GM21723 (cell line): ENCODE data around the gene WNT7B.

ENCODE experiments used
- ATAC-seq: cut with Tn5 transposase; IDR thresholded peaks from one replicate; pipeline ENCODE4 v1.9.1; 2021; ENCODE audit warnings: mild to moderate bottlenecking, moderate library complexity; ENCODE audit not compliant: unreplicated experiment

WNT7B gene

GRCh38 chr22:45977003-45977411 lies at the start of gene WNT7B:
WNT7B (minus strand) TSS chr22:45977162; CDS start chr22:45976754, 408 bp downstream.
- ATAC-seq, result no peak

DNA sequence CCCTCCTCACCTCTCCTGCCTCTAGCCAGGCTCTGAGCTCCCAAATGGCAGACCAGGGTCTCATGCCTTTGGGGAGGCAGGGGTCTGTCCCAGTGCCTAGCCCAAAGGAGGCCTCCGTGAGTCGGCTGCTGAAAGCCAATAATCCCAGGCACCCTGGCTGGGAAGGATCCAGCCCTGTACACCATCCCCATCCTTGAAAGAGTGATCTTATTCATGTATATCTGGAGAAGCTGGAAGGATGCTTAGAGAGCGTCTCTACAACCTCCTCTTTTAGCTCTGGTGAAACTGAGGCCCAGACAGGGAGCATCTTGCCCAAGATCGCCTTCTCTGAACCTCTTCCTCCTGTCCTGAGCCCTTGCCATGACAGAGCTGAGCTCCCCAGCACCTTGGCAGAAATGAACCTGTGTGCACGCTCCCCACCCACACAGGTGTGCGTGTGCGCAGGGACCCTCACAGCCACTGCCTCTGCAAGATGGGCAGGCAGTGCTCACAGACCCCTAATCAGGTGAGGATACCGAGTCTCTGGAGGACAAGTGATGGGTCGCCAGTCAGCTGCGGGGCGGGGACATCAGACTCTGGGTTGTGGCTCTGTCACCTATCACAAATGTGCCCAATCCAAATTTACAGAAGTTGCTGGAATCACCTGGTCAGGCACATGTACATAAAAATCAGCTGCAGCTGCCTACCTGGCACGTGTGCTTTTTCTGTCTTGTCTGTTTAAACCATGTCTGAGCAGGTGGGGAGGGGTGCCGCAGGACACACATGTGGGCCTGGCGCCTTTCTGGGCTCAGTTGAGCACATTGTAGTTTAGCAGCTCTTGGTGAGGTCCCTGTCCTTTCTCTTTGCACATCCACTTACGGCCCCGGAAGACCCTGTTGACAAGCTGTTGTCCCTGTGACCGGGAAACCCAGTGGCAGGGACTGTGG lies 49.3 kb upstream of the WNT7B start:
- no peak for ATAC-seq

DNA sequence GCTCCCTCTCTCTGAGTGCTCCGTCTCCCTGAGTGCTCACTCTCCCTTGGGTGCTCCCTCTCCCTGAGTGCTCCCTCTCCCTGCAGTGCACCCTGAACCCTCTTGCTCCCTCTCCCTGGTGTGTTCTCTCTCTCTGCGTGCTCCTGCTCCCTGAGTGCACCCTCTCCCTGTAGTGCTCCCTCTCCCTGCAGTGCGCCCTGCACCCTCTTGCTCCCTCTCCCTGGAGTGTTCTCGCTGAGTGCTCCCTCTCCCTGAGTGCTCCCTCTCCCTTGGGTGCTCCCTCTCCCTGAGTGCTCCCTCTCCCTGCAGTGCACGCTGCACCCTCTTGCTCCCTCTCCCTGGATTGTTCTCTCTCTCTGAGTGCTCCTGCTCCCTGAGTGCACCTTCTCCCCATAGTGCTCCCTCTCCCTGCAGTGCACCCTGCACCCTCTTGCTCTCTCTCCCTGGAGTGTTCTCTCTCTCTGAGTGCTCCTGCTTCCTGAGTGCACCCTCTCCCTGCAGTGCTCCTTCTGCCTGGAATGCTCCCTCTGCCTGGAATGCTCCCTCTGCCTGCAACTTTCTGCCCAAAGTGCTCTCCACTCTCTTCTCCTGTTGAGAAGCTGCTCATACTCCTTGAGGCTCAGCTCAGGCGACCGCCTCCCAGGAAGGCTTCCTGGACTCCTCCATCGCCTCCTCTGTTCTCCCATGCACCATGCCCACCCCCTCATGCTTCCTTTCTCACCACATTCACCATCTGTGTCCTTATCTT lies 48.4 kb upstream of the WNT7B start:
- ATAC-seq, result no peak

DNA sequence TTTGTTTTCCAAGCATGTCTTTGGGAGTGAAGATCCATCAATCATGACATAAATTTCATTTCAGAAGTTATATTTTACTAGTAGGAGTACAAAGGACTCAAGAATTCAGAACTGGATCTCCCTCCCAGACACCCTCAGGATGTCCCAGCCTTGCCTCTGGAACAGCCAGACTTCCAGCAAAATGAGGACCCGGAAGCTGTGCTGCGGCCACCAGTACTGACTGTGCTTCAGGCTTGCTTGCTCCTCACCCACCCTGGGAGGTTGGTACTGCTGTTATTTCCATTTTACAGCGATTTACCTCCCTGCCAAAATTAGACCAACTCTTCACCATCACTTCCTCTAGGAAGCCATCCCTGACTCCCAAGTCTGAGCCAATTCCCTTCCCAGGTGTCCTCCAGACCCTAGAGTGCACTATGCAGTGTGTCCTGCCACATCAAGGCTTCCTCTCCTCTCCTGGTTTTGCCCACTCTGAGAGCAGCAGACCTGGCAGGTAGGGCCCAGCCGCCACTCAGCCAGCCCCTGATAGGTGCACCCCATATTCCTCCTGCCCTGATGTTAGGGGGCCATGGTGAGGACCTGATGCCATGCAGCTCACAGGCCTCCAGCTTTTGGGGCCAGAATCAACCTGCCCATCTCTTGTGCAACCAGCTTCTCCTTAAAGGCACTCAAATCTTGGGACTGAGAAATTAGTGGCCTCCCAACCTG lies 47.3 kb upstream of the WNT7B start:
- no peak for ATAC-seq

DNA sequence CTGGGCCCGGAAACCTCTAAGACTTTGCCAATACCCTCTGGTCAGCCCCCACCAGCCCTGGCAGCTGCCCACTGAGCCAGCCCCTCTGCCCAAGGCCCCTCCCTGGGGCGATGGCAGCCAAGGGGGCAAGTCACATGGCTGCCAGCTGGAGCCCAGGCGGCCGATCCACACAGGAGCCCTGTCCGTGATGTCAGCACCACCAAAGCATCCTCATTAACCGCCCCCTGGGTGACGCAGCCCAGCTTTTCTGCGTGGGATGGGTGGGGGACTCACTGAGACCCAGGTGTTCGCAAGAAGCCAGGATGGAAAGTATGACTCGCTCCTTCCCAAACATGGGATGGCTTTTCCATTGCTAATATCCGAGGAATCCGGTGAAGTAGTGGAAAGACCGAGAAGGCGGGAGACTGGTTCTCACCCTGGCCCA lies 46.6 kb upstream of the WNT7B start:
- no peak for ATAC-seq

DNA sequence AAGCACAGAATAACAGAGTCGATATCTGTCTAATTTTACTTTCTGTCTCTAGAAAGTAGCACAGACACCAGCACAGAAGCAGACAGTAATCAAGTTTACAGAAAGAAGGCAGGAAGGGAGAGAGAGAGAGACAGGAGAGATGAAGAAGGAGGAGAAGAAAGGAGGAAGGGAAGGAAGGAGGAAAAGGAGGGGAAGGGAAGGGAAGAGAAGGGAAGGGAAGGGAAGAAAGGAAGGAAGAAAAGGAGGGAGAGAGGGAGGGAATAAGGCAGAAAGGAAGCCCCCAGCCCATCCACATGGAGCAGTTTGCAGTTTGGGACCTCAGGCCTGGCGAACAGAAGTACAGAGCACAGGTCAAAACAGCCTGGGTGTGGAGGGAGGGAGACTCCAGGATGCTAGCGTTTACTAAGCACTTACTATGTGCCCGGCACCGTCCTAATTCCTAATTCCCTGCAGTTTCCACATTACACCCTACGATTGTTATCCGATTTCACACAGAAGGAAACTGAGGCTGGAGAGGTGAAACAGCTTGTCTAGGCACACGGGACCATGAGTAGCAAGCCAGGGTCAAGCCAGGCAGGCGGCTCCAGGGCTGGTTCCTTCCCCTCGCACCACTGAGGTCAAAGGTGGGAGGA lies 46.0 kb upstream of the WNT7B start:
- ATAC-seq, result no peak

DNA sequence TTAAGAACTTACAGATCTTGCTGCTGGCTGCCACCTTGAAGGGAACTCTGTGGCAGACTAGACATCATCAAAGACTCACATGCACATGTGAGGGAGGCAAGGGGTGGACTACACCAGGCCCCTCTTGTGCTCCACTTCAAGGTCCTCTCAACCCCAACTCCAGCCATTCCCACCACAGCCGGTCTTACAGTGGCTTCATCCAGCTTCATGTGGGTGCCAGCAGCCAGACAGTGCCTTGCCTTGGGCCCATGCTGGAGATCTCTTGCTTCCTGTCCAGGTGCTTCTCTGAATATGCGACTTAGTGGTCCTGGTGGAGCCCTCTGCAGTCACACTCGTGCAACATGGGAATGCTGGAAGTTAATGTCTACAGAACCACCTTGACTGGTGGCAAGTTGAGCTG lies 44.6 kb upstream of the WNT7B start:
- no peak for ATAC-seq

- no peak for ATAC-seq
Measured at GRCh38 chr22:46019351-46019750, 42.4 kb upstream of the WNT7B start.

- no peak for ATAC-seq
Measured at GRCh38 chr22:46018859-46019258, 41.9 kb upstream of the WNT7B start.

DNA sequence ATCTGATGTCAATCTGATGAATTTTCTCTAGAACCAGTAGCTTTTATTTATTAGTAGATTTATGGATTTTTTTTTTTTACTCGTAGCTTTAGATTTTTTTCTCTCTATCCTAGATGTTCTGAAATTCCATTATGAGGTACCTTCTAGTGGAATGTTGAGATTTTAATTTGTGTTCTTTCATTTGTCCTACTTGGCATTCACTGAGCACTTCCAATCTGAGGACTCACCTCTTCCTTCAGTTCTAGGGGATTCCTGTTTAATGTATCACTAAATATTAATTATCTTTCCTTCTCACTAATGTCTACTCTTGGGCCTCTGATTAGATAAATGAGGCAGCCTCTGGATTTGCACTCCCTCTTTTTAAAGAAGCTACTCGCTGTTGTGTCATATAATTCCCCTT lies 40.2 kb upstream of the WNT7B start:
- ATAC-seq, result no peak

GRCh38 chr22:46013460-46014416 lies 36.8 kb upstream of the WNT7B start:
- peak; percentile 79 for ATAC-seq

DNA sequence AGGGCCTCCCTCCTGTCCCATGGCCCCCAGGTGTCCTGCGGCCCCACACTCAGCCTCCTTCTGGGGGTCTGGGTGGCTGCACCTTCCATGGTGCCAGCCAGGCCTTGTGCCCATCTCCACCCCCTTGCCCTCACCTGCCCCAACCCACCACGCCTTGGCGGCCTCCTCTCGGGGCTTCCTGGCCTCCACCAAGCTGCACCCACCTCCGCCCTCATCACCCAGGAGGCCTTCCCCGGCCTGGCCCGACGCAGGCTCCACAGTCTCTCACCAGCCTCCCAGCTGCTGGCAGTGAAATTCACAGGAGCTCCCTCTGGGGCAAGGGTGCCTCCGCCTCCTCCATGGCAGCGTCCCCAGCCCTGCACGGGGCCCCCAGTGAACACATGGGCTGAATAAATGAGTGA lies 35.9 kb upstream of the WNT7B start:
- ATAC-seq, result no peak

DNA sequence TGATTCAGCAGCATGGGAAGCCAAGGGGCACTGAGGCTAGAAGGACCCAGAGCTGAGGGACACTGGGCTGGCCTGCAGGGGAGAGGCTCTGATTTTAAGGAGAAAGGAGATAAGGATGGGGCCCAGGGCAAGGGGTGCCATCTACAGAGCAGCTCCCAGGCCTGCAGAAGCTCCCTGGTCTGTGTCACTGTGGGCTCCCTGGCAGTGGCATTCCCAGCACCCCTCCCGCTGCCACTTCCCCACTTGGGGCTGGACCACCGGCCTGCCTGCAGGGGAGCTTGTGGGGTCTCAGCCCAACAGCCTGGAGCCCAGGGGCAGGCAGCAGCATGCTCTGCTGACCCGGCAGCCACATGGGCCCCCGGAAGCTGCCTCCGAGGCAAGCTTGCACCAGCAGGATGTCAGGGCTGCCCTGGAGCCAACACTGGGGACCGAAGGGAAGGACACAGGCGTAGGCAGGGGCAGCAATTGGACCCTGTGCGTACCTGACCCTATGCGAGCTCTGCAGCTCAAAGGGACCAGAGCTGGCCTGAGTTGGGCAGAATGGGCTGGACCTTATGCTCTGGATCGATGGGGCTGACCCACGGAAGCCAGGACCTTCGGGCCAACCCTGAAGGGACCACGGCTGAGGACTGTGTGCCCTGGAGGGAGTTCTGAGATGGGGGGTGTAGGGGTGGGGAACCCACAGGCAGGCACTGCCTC lies 35.4 kb upstream of the WNT7B start:
- ATAC-seq, result no peak

- no peak for ATAC-seq
Measured at GRCh38 chr22:46011627-46012181, 34.7 kb upstream of the WNT7B start.

DNA sequence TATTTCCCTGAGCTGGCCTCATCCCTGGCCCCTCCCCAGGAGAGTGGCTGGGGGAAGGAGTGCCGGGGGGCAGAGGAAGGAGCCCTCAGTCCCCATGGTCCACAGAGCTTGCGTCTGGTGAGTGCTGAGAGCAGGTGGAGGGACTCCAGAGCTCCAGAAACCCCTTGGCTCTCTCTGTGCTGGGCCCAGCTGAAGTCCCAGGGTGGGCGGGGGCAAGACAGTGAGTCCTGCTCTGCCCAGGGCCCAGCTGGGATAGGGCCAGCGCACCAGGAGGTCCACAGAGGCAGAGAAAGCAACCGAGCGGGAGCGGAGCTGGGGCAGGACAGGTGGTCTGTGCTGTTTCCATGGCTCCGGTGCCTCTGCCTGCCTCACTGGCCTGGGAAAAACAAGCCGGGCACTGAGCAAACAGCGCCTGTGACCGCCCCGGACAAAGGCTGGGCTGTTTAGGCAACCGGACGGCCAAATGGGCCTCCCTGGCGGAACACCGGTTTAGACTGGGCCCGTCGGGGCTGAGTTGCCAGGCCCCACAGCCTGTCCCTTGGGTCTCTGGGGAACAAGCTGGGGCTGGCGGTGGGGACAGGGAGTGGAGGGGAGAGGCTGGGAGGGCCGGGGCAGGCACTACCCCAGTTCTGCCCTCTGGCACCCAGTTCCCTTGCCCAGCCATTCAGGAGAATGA lies 34.1 kb upstream of the WNT7B start:
- no peak for ATAC-seq

DNA sequence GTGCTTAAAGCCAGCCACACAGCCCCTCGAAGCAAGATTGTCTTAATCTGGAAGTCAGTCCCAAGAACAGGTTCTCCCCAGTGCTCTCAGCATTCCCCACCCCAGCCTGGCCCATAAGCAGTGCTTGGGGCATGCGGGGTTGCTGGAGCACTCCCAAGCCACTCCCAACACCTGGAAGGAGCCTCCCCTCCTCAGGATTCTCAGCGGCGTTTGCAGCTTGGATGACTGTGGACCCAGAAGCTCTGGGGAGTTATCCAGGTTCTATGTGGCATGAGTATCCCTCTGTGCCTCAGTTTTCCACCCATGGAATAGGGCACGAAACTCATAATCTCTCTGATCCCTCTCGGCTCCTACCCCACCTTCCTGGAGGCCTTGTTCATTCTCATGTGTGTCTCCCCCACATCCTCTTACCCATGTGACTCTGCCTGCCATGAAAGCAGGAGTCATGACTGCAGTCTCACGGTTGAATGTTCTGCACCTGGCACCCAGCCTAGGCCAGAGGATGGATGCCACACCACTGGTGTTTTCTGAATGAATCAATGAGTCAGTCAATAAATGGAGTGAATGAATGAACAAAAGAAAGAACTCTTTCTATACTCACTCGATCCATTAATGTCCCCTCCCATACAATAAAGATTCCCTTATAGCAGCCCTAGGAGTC lies 33.4 kb upstream of the WNT7B start:
- no peak for ATAC-seq

- ATAC-seq, result no peak
Measured at GRCh38 chr22:46009730-46010129, 32.8 kb upstream of the WNT7B start.
